Trophoblast cell (in vitro differentiated cells and primary cell): ENCODE measurements around the gene PADI4.

Experiments
- DNase-seq, 2 donors: peaks; one replicate each; pipeline ENCODE4 v3.0.0-alpha.2; 2016
- H2AFZ ChIP-seq: 2 replicates; pipeline ENCODE4 v1.6.1; 2013; ENCODE audit warnings: low read length, moderate library complexity, mild to moderate bottlenecking; ENCODE audit not compliant: insufficient read depth, poor library complexity
- H2AK5ac ChIP-seq: 2 replicates; pipeline ENCODE4 v1.6.1; 2013; ENCODE audit warnings: mild to moderate bottlenecking, low read length
- H2BK120ac ChIP-seq: 2 replicates; pipeline ENCODE4 v1.6.1; 2013; ENCODE audit warnings: low read length, mild to moderate bottlenecking, moderate library complexity; ENCODE audit not compliant: insufficient read depth, poor library complexity
- H2BK12ac ChIP-seq: 2 replicates; pipeline ENCODE4 v1.6.1; 2013; ENCODE audit warnings: mild to moderate bottlenecking, low read length, moderate library complexity
- H2BK5ac ChIP-seq: 2 replicates; pipeline ENCODE4 v1.6.1; 2013; ENCODE audit warnings: low read length, low read depth, moderate library complexity, mild to moderate bottlenecking; ENCODE audit not compliant: poor library complexity
- H3K14ac ChIP-seq: 2 replicates; pipeline ENCODE4 v1.6.1; 2013; ENCODE audit warnings: mild to moderate bottlenecking, low read length
- H3K18ac ChIP-seq: 2 replicates; pipeline ENCODE4 v1.6.1; 2013; ENCODE audit warnings: mild to moderate bottlenecking, low read length
- H3K23ac ChIP-seq: 2 replicates; pipeline ENCODE4 v1.6.1; 2013; ENCODE audit warnings: low read length
- H3K27ac ChIP-seq: 2 replicates; pipeline ENCODE4 v1.5.1; 2013; ENCODE audit warnings: low read depth, mild to moderate bottlenecking, inconsistent platforms, low read length, moderate library complexity
- H3K27me3 ChIP-seq: 2 replicates; pipeline ENCODE4 v1.6.1; 2013; ENCODE audit warnings: inconsistent platforms, mild to moderate bottlenecking, low read length, moderate library complexity; ENCODE audit not compliant: insufficient read depth
- H3K36me3 ChIP-seq, 2 experiments: 1 replicate in 1 of 2; 2 replicates in 1 of 2; pipeline ENCODE4 v1.6.1; 2013; ENCODE audit warnings: low read length in 2 of 2, mild to moderate bottlenecking in 2 of 2, moderate library complexity in 1 of 2; ENCODE audit not compliant: insufficient read depth in 2 of 2, control insufficient read depth in 1 of 2
- H3K4ac ChIP-seq: 2 replicates; pipeline ENCODE4 v1.6.1; 2013; ENCODE audit warnings: low read depth, mild to moderate bottlenecking, low read length, moderate library complexity
- H3K4me1 ChIP-seq, 2 experiments: 1 replicate in 1 of 2; 2 replicates in 1 of 2; pipeline ENCODE4 v1.6.1; 2013; ENCODE audit warnings: low read length in 2 of 2, mild to moderate bottlenecking in 2 of 2, moderate library complexity in 1 of 2; ENCODE audit not compliant: insufficient read depth in 2 of 2, control insufficient read depth in 1 of 2
- H3K4me2 ChIP-seq: 2 replicates; pipeline ENCODE4 v1.6.1; 2013; ENCODE audit warnings: inconsistent platforms, mild to moderate bottlenecking, low read length, moderate library complexity
- H3K4me3 ChIP-seq: 2 replicates; pipeline ENCODE4 v1.5.1; 2013; ENCODE audit warnings: mild to moderate bottlenecking, low read depth, low read length, inconsistent platforms
- H3K79me1 ChIP-seq: one replicate; pipeline ENCODE4 v1.6.1; 2013; ENCODE audit warnings: low read length
- H3K79me2 ChIP-seq: 2 replicates; pipeline ENCODE4 v1.6.1; 2013; ENCODE audit warnings: low read length, mild to moderate bottlenecking; ENCODE audit not compliant: control insufficient read depth, insufficient read depth, poor library complexity
- H3K9ac ChIP-seq: 2 replicates; pipeline ENCODE4 v1.6.1; 2013; ENCODE audit warnings: mild to moderate bottlenecking, low read length
- H3K9me3 ChIP-seq: 2 replicates; pipeline ENCODE4 v1.6.1; 2013; ENCODE audit warnings: low read depth, mild to moderate bottlenecking, control low read depth, inconsistent platforms, low read length; ENCODE audit not compliant: insufficient read depth
- H4K12ac ChIP-seq: 2 replicates; pipeline ENCODE4 v1.6.1; 2013; ENCODE audit warnings: low read depth, mild to moderate bottlenecking, low read length, moderate library complexity
- H4K8ac ChIP-seq: 2 replicates; pipeline ENCODE4 v1.6.1; 2013; ENCODE audit warnings: low read depth, mild to moderate bottlenecking, low read length, moderate library complexity
- H4K91ac ChIP-seq: one replicate; pipeline ENCODE4 v1.6.1; 2013; ENCODE audit warnings: low read depth, mild to moderate bottlenecking, low read length, moderate library complexity
- WGBS: extraction: QIAGEN DNeasy Blood & Tissue Kit; methylation state at CpG from one replicate; pipeline ENCODE4 v1.1.7; 2013; ENCODE audit warnings: missing lambda C conversion rate; ENCODE audit not compliant: insufficient read length, insufficient coverage; ENCODE audit errors: extremely low coverage; 5-methylcytosine and 5-hydroxymethylcytosine counted together

The PADI4 gene

GRCh38 chr1:17329610-17330009 lies 21.6 kb downstream of the PADI4 start:
- Histone ChIP-seq H2BK12ac (no peak overlapping the region), H3K18ac (no peak overlapping the region), H3K79me2 (no peaks in the 10 kb centered on the region), H2AFZ (no peak overlapping the region), H2AK5ac (no peak overlapping the region), H3K23ac (no peak overlapping the region), H2BK120ac (no peak overlapping the region), H3K14ac (no peak overlapping the region), H3K9me3 (peaks cover 3% of the 10 kb centered on the region), H3K36me3 (no peaks in the 10 kb centered on the region), H4K8ac (no peak overlapping the region), H3K4ac (no peak overlapping the region), H3K27ac (no peak overlapping the region), H3K4me3 (no peak overlapping the region), H3K9ac (no peak overlapping the region), H3K4me1 (no peaks in the 10 kb centered on the region), H3K4me2 (no peak overlapping the region), H2BK5ac (no peak overlapping the region), H3K79me1 (no peaks in the 10 kb centered on the region), H4K91ac (no peak overlapping the region), H4K12ac (no peak overlapping the region), H3K27me3 (no peaks in the 10 kb centered on the region)
- no CpG with 5 or more reads among the region's 4 CpGs for WGBS
- DNase-seq, result no peak

- DNase-seq, result no peak
- Histone ChIP-seq H3K9me3 (peaks cover 3% of the 10 kb centered on the region), H3K4me1 (no peaks in the 10 kb centered on the region), H3K36me3 (no peaks in the 10 kb centered on the region), H2BK120ac (no peak overlapping the region), H3K27me3 (no peaks in the 10 kb centered on the region), H4K8ac (no peak overlapping the region), H3K79me1 (no peaks in the 10 kb centered on the region), H3K14ac (no peak overlapping the region), H3K79me2 (no peaks in the 10 kb centered on the region), H3K4ac (no peak overlapping the region), H3K4me2 (no peak overlapping the region), H3K9ac (no peak overlapping the region), H2AK5ac (no peak overlapping the region), H4K91ac (no peak overlapping the region), H2BK5ac (no peak overlapping the region), H3K23ac (no peak overlapping the region), H3K27ac (no peak overlapping the region), H3K18ac (no peak overlapping the region), H2BK12ac (no peak overlapping the region), H3K4me3 (no peak overlapping the region), H2AFZ (no peak overlapping the region), H4K12ac (no peak overlapping the region)
- WGBS, result no CpG with 5 or more reads among the region's 7 CpGs
These were observed 22.9 kb downstream of the PADI4 start for GRCh38 chr1:17330856-17331255.

- Histone ChIP-seq H3K4me1 (no peaks in the 10 kb centered on the region), H3K36me3 (no peaks in the 10 kb centered on the region), H3K18ac (no peak overlapping the region), H3K27ac (no peak overlapping the region), H2AK5ac (no peak overlapping the region), H3K4me2 (no peak overlapping the region), H3K9me3 (peaks cover 3% of the 10 kb centered on the region), H3K27me3 (no peaks in the 10 kb centered on the region), H3K4ac (no peak overlapping the region), H3K4me3 (no peak overlapping the region), H3K79me1 (no peaks in the 10 kb centered on the region), H2BK5ac (no peak overlapping the region), H3K79me2 (no peaks in the 10 kb centered on the region), H2AFZ (no peak overlapping the region), H3K23ac (no peak overlapping the region), H3K14ac (no peak overlapping the region), H2BK12ac (no peak overlapping the region), H4K12ac (no peak overlapping the region), H4K8ac (no peak overlapping the region), H4K91ac (no peak overlapping the region), H2BK120ac (no peak overlapping the region), H3K9ac (no peak overlapping the region)
- WGBS, result no CpG with 5 or more reads among the region's 8 CpGs
- no peak for DNase-seq
These were observed 25.1 kb downstream of the PADI4 start for GRCh38 chr1:17333081-17333480.

- no peak overlapping the region for H3K23ac ChIP-seq
- H2BK120ac ChIP-seq, result no peak overlapping the region
- no peak overlapping the region for H2BK5ac ChIP-seq
- no peak overlapping the region for H3K27ac ChIP-seq
- no peak overlapping the region for H3K4ac ChIP-seq
- H3K36me3 ChIP-seq, result no peaks in the 10 kb centered on the region
- no peak overlapping the region for H4K12ac ChIP-seq
- no peaks in the 10 kb centered on the region for H3K27me3 ChIP-seq
- H3K4me1 ChIP-seq, result no peaks in the 10 kb centered on the region
- no peak overlapping the region for H2BK12ac ChIP-seq
- no peaks in the 10 kb centered on the region for H3K79me1 ChIP-seq
- no peak overlapping the region for H3K4me2 ChIP-seq
- H3K79me2 ChIP-seq, result no peaks in the 10 kb centered on the region
- H3K14ac ChIP-seq, result no peak overlapping the region
- no peak overlapping the region for H3K4me3 ChIP-seq
- no peak overlapping the region for H3K18ac ChIP-seq
- H2AFZ ChIP-seq, result no peak overlapping the region
- DNase-seq, result peak; percentile 56 to 90
- H3K9ac ChIP-seq, result no peak overlapping the region
- no CpG with 5 or more reads among the region's 20 CpGs for WGBS
- no peak overlapping the region for H2AK5ac ChIP-seq
- H3K9me3 ChIP-seq, result peaks cover 3% of the 10 kb centered on the region
- no peak overlapping the region for H4K91ac ChIP-seq
- no peak overlapping the region for H4K8ac ChIP-seq
These were observed 28.1 kb downstream of the PADI4 start for GRCh38 chr1:17335821-17336710.
